ENCODE results near the gene CCDC68. TPM values are rescaled to one million over a fixed set of nuclear protein-coding genes. Genes with fewer than 3 reads are reported as not detected.

The CCDC68 gene
- total RNA-seq, 1 donor = not detected

DNA sequence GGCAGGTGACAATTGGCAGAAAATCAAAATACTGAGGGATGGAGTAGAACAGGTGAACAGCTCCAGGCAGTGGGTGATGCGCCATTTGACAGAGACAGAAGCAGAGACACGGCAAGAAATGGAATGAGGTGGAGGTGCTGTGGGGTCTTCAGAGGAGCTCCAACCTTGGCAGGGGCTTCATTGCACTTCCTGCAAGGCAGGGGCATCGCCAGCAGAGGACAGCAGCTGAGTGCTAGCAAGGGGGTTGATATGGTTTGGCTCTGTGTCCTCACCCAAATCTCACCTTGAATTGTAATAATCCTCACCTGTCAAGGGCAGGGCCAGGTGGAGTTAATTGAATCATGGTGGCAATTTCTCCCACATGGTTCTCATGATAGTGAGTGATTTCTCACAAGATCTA lies 42.8 kb downstream of the CCDC68 start:
- no peaks in the 10 kb centered on the region for H3K4me1 ChIP-seq (ENCODE audit: insufficient read depth, low read length)
- H3K9me3 ChIP-seq (ENCODE audit: low read depth, low read length) = no peaks in the 10 kb centered on the region
- no peaks in the 10 kb centered on the region for H3K27me3 ChIP-seq (ENCODE audit: insufficient read depth, low read length)
- no peak overlapping the region for H3K4me3 ChIP-seq (ENCODE audit: low read length)

- Histone ChIP-seq H3K27me3 (ENCODE audit: insufficient read depth, low read length) (no peaks in the 10 kb centered on the region), H3K4me1 (ENCODE audit: insufficient read depth, low read length) (no peaks in the 10 kb centered on the region), H3K4me3 (ENCODE audit: low read length) (no peak overlapping the region), H3K9me3 (ENCODE audit: low read depth, low read length) (no peaks in the 10 kb centered on the region)
Measured at GRCh38 chr18:54914816-54915215, 44.4 kb downstream of the CCDC68 start.

GRCh38 chr18:54911551-54911950 lies 47.7 kb downstream of the CCDC68 start:
- Histone ChIP-seq H3K27me3 (ENCODE audit: insufficient read depth, low read length) (no peaks in the 10 kb centered on the region), H3K4me3 (ENCODE audit: low read length) (no peak overlapping the region), H3K4me1 (ENCODE audit: insufficient read depth, low read length) (no peaks in the 10 kb centered on the region), H3K9me3 (ENCODE audit: low read depth, low read length) (no peaks in the 10 kb centered on the region)

GRCh38 chr18:54910161-54910919 lies 48.9 kb downstream of the CCDC68 start:
- Histone ChIP-seq H3K27me3 (ENCODE audit: insufficient read depth, low read length) (no peaks in the 10 kb centered on the region), H3K4me1 (ENCODE audit: insufficient read depth, low read length) (no peaks in the 10 kb centered on the region), H3K9me3 (ENCODE audit: low read depth, low read length) (no peaks in the 10 kb centered on the region), H3K4me3 (ENCODE audit: low read length) (no peak overlapping the region)

- H3K4me1 ChIP-seq (ENCODE audit: insufficient read depth, low read length) = no peaks in the 10 kb centered on the region
- no peaks in the 10 kb centered on the region for H3K9me3 ChIP-seq (ENCODE audit: low read depth, low read length)
- H3K27me3 ChIP-seq (ENCODE audit: insufficient read depth, low read length) = no peaks in the 10 kb centered on the region
- no peak overlapping the region for H3K4me3 ChIP-seq (ENCODE audit: low read length)
Measured at GRCh38 chr18:54909538-54909937, 49.7 kb downstream of the CCDC68 start.

- H3K4me1 ChIP-seq (ENCODE audit: insufficient read depth, low read length) = no peaks in the 10 kb centered on the region
- no peaks in the 10 kb centered on the region for H3K27me3 ChIP-seq (ENCODE audit: insufficient read depth, low read length)
- H3K4me3 ChIP-seq (ENCODE audit: low read length) = no peak overlapping the region
- no peaks in the 10 kb centered on the region for H3K9me3 ChIP-seq (ENCODE audit: low read depth, low read length)
Measured at GRCh38 chr18:54906331-54907185, 52.7 kb downstream of the CCDC68 start.

DNA sequence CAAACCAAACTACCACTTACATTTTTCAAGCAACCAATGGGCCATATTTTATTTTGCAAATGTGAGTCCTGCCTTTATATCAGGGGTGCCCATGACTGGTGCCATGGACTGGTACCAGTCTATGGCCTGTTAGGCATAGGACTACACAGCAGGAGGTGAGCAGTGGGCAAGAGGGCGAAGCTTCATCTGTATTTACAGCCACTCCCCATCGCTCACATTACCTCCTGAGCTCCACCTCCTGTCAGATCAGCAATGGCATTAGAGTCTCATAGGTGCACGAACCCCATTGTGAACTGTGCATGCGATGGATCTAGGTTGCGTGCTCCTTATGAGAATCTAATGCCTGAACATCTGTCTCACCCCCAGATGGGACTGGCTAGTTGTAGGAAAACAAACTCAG lies 53.6 kb downstream of the CCDC68 start:
- Histone ChIP-seq H3K4me3 (ENCODE audit: low read length) (no peak overlapping the region), H3K4me1 (ENCODE audit: insufficient read depth, low read length) (no peaks in the 10 kb centered on the region), H3K9me3 (ENCODE audit: low read depth, low read length) (no peaks in the 10 kb centered on the region), H3K27me3 (ENCODE audit: insufficient read depth, low read length) (no peaks in the 10 kb centered on the region)

DNA sequence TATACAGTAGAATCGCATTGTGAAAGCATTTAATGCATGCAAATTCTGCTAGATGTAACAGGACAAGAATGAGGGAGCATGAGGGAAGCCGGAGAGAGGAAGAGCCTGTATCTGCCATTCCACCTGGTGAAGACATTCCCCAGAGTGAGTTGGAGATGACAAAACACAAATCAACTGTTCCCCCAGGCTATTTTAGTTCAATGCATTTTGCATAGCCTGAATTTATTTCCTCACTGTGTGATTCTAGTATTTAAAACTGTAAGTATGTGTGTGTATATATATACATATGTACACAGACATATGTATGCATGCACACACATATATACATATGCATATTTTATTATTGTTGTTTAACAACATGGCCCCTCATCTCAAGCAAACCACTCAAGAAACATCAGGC lies 54.7 kb downstream of the CCDC68 start:
- Histone ChIP-seq H3K27me3 (ENCODE audit: insufficient read depth, low read length) (no peaks in the 10 kb centered on the region), H3K4me3 (ENCODE audit: low read length) (no peak overlapping the region), H3K4me1 (ENCODE audit: insufficient read depth, low read length) (no peaks in the 10 kb centered on the region), H3K9me3 (ENCODE audit: low read depth, low read length) (no peaks in the 10 kb centered on the region)

DNA sequence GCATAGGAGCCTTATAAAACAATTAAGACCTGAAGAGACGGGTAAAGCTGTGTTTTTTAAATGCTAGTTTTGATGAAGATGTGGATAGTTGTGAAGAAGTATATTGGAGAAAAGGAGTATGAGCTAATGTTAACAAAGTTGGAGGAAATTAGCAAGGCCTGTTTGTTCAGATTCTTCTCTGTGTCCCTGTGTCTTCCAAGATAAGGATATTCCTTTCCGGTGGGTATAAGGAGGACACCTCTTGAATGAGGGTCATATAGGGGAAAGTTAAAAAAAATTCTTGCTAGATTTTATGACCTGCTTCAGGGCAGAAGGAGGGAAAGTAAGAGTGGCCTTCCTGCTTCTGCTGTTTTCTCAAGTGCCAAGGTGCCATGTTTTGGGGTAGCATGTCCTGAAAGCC lies 59.0 kb downstream of the CCDC68 start:
- no peak overlapping the region for H3K4me3 ChIP-seq (ENCODE audit: low read length)
- no peaks in the 10 kb centered on the region for H3K27me3 ChIP-seq (ENCODE audit: insufficient read depth, low read length)
- H3K9me3 ChIP-seq (ENCODE audit: low read depth, low read length) = no peaks in the 10 kb centered on the region
- H3K4me1 ChIP-seq (ENCODE audit: insufficient read depth, low read length) = no peaks in the 10 kb centered on the region

DNA sequence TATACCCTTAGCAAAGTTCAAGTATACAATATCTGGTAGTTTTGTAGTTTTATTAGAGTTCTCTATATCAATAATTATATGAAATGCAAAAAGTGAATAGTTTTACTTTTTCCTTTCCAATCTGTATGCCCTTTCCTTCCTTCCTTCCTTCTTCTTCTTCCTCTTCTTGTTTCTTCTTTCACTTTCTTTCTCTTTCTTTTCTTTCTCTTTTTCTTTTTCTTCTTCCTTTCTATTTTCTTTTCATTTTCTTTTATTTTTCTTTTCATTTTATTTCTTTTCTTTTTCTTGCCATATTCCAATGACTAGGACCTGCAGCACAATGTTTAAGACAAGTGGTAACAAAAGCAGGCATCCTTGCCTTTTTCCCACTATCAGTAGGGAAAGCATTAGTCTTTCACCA lies 59.8 kb downstream of the CCDC68 start:
- no peaks in the 10 kb centered on the region for H3K9me3 ChIP-seq (ENCODE audit: low read depth, low read length)
- no peaks in the 10 kb centered on the region for H3K4me1 ChIP-seq (ENCODE audit: insufficient read depth, low read length)
- H3K4me3 ChIP-seq (ENCODE audit: low read length) = no peak overlapping the region
- no peaks in the 10 kb centered on the region for H3K27me3 ChIP-seq (ENCODE audit: insufficient read depth, low read length)

GRCh38 chr18:54888933-54889332 lies 70.3 kb downstream of the CCDC68 start:
- H3K27me3 ChIP-seq (ENCODE audit: insufficient read depth, low read length) = no peaks in the 10 kb centered on the region
- H3K4me1 ChIP-seq (ENCODE audit: insufficient read depth, low read length) = no peaks in the 10 kb centered on the region
- H3K9me3 ChIP-seq (ENCODE audit: low read depth, low read length) = no peaks in the 10 kb centered on the region
- H3K4me3 ChIP-seq (ENCODE audit: low read length) = no peak overlapping the region

DNA sequence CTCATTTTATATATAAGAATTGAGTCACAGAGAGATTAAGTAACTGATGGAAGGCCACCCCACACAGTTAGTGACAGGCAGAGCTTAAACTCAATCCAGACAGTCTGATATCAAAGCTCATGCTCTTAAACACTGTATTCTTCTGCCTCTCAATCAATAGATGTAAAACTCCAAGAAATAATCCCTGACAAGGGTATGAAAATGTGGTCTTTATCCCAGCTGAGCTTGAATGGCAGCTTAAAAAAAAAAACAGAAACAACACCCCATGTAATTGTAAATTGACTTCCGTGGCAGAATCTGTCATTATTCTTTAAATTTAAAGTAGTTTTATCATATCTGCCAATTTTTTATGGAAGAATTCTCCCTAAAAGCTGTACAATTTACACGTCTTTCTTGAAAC lies 70.9 kb downstream of the CCDC68 start:
- H3K4me1 ChIP-seq (ENCODE audit: insufficient read depth, low read length) = no peaks in the 10 kb centered on the region

DNA sequence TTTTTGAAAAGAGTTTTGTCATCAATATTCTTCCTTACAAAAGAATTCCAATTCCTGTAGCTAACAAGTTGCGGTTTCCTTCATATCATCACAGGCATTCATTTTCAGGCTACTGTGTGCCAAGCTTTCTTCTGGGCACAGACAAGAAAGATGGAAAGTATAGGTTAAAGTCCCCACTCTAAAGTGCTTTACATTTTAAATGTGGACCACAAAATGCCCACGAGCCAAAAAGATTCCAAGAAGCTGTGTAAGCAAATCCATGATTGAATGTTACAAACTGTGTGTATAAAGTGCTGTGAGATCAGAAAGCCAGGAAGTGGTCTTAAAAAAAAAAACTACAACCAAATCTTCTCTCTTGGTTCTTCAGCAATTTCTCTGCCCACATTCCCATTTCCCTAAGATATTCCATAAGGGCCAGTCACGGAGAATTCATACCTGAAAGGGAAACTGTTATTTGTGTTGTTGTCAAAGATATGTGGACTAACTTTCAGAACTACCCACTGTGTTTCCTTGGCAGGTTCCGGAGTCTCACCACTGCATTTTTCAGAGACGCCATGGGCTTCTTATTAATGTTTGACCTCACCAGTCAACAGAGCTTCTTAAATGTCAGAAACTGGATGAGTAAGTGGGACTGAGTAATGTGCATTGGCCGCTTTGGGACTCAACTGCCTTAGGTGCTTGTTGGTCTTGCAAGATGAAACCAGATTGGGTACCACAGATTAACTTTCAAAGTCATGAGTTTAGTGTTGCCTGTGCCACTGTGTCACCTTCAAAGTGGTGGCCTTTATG lies 75.3 kb downstream of the CCDC68 start:
- H3K27me3 ChIP-seq (ENCODE audit: insufficient read depth, low read length) = no peaks in the 10 kb centered on the region
- no peak overlapping the region for H3K4me3 ChIP-seq (ENCODE audit: low read length)
- H3K4me1 ChIP-seq (ENCODE audit: insufficient read depth, low read length) = no peaks in the 10 kb centered on the region
- H3K9me3 ChIP-seq (ENCODE audit: low read depth, low read length) = no peaks in the 10 kb centered on the region

More for the DNA sequence above, 70.9 kb downstream of the CCDC68 start:
- Histone ChIP-seq H3K9me3 (ENCODE audit: low read depth, low read length) (no peaks in the 10 kb centered on the region), H3K4me3 (ENCODE audit: low read length) (no peak overlapping the region), H3K27me3 (ENCODE audit: insufficient read depth, low read length) (no peaks in the 10 kb centered on the region)

DNA sequence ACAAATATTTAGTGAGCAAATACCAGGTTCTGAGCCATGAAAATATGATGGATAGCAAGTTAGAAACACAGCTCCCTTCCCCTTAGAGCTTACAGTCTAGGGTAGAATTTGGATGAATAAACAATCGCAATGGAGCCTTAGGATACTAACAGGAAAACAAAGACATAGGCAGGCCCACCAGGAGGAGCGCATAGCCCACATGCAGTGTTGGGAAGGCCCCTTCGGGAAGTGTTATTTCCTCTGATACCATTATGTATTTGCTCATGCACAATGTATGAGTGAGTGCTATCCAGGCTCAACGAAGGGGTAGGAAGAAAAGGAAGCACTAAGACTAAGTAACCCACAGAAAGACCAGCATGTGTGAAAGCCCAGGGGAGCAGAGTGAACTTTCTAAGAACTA lies 76.9 kb downstream of the CCDC68 start:
- H3K4me3 ChIP-seq (ENCODE audit: low read length) = no peak overlapping the region
- no peaks in the 10 kb centered on the region for H3K27me3 ChIP-seq (ENCODE audit: insufficient read depth, low read length)
- no peaks in the 10 kb centered on the region for H3K9me3 ChIP-seq (ENCODE audit: low read depth, low read length)
- H3K4me1 ChIP-seq (ENCODE audit: insufficient read depth, low read length) = no peaks in the 10 kb centered on the region

- Histone ChIP-seq H3K4me1 (ENCODE audit: insufficient read depth, low read length) (no peaks in the 10 kb centered on the region), H3K9me3 (ENCODE audit: low read depth, low read length) (no peaks in the 10 kb centered on the region), H3K27me3 (ENCODE audit: insufficient read depth, low read length) (no peaks in the 10 kb centered on the region), H3K4me3 (ENCODE audit: low read length) (no peak overlapping the region)
Measured at GRCh38 chr18:54881229-54881768, 78.0 kb downstream of the CCDC68 start.
